Measurements from ENCODE around the gene IGFALS.
A peak's percentile ranks its signal among the peaks of the same experiment; 100 is the strongest.

The IGFALS gene

DNA sequence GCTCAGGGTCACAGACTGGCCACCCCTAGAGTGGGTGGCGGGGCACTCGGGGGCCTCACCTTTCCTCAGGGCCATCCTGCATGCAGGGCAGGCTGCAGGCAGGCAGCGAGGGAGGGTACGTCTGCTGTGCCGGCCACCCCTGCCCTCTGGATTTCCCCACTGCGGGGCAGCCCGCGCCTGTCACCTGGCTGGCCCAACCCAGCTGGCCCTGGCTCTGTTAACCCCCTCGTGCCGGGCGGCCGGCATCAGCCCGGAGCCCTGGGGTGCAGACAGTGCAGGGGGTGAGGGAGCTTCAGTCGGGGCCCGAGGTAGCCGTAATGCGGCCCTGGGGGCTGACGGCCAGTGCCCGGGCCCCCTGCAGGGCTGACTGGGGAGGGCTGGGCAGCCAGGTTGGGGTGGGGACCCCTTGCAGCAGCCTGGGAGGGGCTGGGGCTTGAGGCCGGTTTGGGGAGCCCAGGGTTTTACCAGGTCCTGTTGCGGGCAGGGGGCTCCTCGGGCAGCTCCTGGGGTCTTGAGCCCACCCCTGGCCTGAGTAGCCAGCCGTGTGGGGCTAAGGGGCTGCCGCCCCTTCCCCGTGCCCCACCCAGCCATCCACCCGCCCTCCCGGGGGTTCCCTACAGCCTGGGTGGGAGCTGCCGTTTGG is at the start of gene IGFALS:
Gene IGFALS, minus strand, starts transcription at position 128 of the 643 bp plus-strand sequence. Its CDS starts 53 bp downstream, at position 75.
- TF ChIP-seq POLR2A (IDR thresholded peaks at IDR 0.05; ENCODE audit: extremely low read depth, insufficient read length) = no peak
- TF ChIP-seq MYC (IDR thresholded peaks at IDR 0.05; ENCODE audit: low read depth, low read length) = no peak
- TF ChIP-seq, protein P1, sequence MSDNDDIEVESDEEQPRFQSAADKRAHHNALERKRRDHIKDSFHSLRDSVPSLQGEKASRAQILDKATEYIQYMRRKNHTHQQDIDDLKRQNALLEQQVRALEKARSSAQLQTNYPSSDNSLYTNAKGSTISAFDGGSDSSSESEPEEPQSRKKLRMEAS (IDR thresholded peaks at IDR 0.05; ENCODE audit: low read depth, low read length) = no peak
- no peak for TF ChIP-seq CTCF (IDR thresholded peaks at IDR 0.05; ENCODE audit: low read depth, low read length)
- no peak within 1 kb of the TSS for H3K4me3 ChIP-seq (ENCODE audit: low read depth, low read length)
- no peak for DNase-seq (ENCODE audit: low read depth)

GRCh38 chr16:1839554-1839953 is 46.0 kb upstream of the IGFALS start:
- TF ChIP-seq POLR2A (IDR thresholded peaks at IDR 0.05; ENCODE audit: extremely low read depth, insufficient read length) (no peak), CTCF (IDR thresholded peaks at IDR 0.05; ENCODE audit: low read depth, low read length) (no peak), MYC (IDR thresholded peaks at IDR 0.05; ENCODE audit: low read depth, low read length) (no peak)
- TF ChIP-seq, protein P1 (IDR thresholded peaks at IDR 0.05; ENCODE audit: low read depth, low read length) = no peak
- peak; percentile 49 for DNase-seq (ENCODE audit: low read depth)
- H3K4me3 ChIP-seq (ENCODE audit: low read depth, low read length) = no peak overlapping the region

DNA sequence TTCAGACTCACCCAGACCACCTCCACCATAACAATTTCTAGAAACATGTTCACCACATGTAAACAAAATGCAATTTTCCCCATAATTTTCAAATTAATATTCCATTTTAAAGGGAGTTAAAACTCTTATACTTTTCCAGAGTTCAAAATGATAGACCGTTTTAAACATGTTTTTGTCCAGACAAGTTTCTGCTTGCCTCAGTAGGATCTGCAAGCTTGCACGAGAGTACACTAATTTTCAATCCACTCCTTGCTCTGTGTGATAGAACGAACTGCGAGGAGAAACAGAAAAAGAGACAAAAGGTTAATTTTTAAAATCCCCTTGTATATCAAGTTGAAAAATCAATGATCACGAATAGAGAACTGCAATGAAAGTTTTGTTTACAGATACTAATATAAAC is 40.6 kb upstream of the IGFALS start:
- DNase-seq (ENCODE audit: low read depth) = no peak
- no peak overlapping the region for H3K4me3 ChIP-seq (ENCODE audit: low read depth, low read length)
- no peak for TF ChIP-seq POLR2A (IDR thresholded peaks at IDR 0.05; ENCODE audit: extremely low read depth, insufficient read length)
- TF ChIP-seq, protein P1 (IDR thresholded peaks at IDR 0.05; ENCODE audit: low read depth, low read length) = no peak
- TF ChIP-seq CTCF (IDR thresholded peaks at IDR 0.05; ENCODE audit: low read depth, low read length) = no peak
- TF ChIP-seq MYC (IDR thresholded peaks at IDR 0.05; ENCODE audit: low read depth, low read length) = no peak

GRCh38 chr16:1832838-1833454 is 39.4 kb upstream of the IGFALS start:
- DNase-seq (ENCODE audit: low read depth) = no peak
- no peak for TF ChIP-seq POLR2A (IDR thresholded peaks at IDR 0.05; ENCODE audit: extremely low read depth, insufficient read length)
- no peak overlapping the region for H3K4me3 ChIP-seq (ENCODE audit: low read depth, low read length)

- no peak for DNase-seq (ENCODE audit: low read depth)
- no peak overlapping the region for H3K4me3 ChIP-seq (ENCODE audit: low read depth, low read length)
- no peak for TF ChIP-seq CTCF (IDR thresholded peaks at IDR 0.05; ENCODE audit: low read depth, low read length)
- no peak for TF ChIP-seq POLR2A (IDR thresholded peaks at IDR 0.05; ENCODE audit: extremely low read depth, insufficient read length)
- TF ChIP-seq, protein P1 (IDR thresholded peaks at IDR 0.05; ENCODE audit: low read depth, low read length) = no peak
- TF ChIP-seq MYC (IDR thresholded peaks at IDR 0.05; ENCODE audit: low read depth, low read length) = no peak
Observed at GRCh38 chr16:1831186-1832075, 37.9 kb upstream of the IGFALS start.

DNA sequence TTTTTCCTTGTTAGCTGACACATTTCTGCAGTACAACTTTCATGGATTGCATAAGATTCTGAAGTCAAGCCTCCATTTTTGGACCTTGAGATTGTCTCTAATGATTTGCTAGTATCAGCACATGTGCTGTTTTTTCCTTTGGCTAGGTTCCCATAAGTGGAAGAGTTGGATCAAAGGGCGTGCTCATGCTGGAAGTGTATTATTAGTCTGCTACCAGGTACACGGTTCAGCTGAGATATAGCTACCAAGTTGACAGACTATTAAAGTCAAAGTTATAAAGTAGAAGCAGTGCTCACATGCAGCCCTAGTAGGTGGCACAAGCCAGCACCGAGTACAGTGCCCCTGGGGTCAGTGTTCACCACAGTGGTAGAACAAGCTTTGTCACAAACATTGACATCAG is 36.7 kb upstream of the IGFALS start:
- H3K4me3 ChIP-seq (ENCODE audit: low read depth, low read length) = no peak overlapping the region
- no peak for DNase-seq (ENCODE audit: low read depth)
- TF ChIP-seq, protein P1 (IDR thresholded peaks at IDR 0.05; ENCODE audit: low read depth, low read length) = no peak
- TF ChIP-seq POLR2A (IDR thresholded peaks at IDR 0.05; ENCODE audit: extremely low read depth, insufficient read length) (no peak), CTCF (IDR thresholded peaks at IDR 0.05; ENCODE audit: low read depth, low read length) (no peak), MYC (IDR thresholded peaks at IDR 0.05; ENCODE audit: low read depth, low read length) (no peak)

Data from NB4 (cell line).